Stimulated activated CD4-positive, alpha-beta T cell treated with anti-CD3 and anti-CD28 coated beads, Interleukin-12 subunit alpha, Interleukin-12 subunit beta, amount 100 ng/mL, for 48 hours (primary cell): Measurements from ENCODE around the gene KNDC1.

ENCODE experiments used
- DNase-seq, 3 donors: peaks; one replicate each; pipeline ENCODE4 v3.0.0-alpha.2; 2020; ENCODE audit warnings: low read depth in 2 of 3, low spot score in 1 of 3

The KNDC1 gene

GRCh38 chr10:133160826-133161471 lies 930 bp downstream of the KNDC1 start:
- no peak for DNase-seq

- DNase-seq = no peak
Measured at GRCh38 chr10:133161486-133162109, 1.6 kb downstream of the KNDC1 start.

DNA sequence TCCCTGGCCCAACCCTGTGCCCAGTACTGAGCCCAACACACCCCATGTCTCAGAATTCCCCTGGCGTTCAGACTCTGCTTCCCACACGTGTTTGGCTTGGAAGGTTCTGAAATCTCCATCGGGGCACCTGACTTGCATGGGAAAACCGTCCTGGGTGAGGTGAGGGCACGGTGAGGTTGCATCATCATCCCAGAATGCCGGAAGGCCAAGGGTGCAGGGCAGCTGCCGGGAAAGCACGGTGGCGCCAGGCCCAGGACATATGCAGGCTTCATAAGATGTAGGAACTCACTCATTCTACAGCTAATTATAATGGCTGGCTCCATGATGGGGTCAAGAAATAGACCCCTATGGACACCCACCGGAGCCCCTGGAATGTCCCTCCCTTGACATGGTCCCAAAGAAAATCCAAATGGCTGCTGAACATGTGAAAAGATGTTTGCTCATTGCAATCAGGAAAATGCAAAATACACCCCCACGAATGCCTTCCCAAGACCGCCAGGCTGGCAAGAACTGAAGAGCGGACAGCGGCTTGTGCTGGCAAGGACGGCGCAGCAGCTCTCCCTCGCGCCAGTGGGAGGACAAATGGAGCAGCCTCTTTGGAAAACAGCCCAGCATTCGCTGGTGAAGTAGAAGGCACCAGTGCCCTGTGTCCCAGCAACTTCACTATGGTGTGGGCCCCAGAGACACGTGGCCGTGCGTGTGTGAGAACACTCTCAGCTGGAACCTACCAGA lies 2.3 kb downstream of the KNDC1 start:
- DNase-seq = no peak

DNA sequence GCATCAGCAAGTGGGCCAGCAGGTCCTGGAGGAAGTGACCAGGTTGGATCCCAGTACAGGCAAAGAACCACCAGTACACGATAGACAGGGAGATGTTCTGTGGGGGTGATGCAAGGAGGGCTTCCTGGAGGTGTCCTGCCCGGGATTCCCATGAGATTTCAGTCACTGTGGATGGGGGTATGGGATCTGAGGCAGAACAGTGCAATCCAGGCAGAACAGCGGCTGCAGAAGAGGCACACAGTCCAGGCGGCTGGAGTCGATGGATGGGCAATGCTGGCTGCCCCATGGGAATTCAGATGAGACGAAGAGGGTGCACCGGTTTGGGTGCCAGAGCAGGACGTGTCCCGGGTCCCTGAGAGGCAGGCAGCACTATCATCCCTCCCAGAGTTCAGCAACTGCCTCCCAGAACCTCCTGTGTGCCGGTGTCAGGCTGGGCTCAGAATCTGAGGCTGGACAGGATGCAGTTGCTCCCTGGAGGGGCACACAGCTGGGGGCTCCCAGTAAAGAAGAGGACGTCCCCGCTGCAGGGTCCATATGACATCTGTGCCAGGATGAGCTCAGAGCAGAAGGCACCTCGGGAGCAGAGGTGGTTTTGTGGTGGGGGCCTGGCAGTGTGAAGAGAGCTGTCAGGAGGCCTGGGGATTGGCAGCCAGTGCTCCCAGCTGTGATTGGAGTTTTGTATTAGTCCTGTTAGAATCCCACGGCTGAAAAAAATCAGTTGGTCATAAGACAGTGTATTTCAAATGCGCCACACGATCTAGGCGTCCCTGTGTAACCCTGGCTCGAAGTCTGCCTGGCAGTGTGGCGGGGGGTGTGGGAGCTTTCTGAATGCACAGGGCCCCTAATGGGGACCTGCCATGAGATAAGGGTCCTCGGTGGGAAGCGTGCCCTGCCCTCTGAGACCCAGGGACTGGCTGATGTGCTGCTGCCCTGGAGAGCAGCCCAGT lies 3.2 kb downstream of the KNDC1 start:
- no peak for DNase-seq

DNA sequence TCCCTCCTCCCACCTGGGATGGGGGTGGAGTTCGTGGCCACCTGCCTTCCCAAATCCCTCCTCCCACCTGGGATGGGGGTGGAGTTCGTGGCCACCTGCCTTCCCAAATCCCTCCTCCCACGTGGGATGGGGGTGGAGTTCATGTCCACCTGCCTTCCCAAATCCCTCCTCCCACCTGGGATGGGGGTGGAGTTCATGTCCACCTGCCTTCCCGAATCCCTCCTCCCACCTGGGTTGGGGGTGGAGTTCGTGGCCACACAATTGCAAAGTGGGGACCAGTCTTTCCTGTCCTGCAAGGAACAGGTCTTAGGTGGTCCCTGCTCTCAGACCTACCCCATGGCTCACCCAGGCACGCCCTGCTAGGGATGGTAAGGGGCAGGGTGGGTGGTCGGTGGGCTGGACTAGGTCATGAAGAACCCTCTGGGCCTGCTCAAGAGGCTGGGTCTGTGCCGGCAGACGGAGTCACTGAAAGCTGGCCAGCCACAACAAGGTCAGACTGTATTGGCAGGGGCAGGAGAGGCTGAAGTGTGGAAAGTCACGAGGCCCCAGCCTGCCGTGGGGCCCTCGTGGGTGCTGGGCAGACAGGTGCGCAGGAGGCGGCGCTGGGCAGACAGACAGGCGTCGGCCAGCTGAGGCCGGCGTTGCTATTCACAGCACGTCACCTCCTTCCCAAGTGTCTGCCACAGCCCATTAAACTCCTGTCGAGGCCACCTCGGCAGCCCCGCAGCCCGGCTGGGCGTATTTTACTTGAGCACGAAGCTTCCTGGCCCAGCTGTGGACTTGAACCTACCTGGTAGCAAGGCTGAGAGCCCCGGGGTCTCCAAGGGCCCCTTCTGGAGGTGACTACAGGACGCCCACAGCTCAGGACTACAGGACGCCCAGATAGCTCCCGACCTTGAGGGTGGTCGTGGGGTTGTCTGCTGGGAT lies 4.1 kb downstream of the KNDC1 start:
- no peak for DNase-seq

- DNase-seq = no peak
Measured at GRCh38 chr10:133164816-133165555, 5.0 kb downstream of the KNDC1 start.

GRCh38 chr10:133165556-133166503 lies 5.8 kb downstream of the KNDC1 start:
- DNase-seq = no peak

GRCh38 chr10:133166504-133166827 lies 6.4 kb downstream of the KNDC1 start:
- no peak for DNase-seq

- DNase-seq = no peak
Measured at GRCh38 chr10:133166828-133167692, 7.0 kb downstream of the KNDC1 start.

- DNase-seq = no peak
Measured at GRCh38 chr10:133167693-133168616, 7.9 kb downstream of the KNDC1 start.

DNA sequence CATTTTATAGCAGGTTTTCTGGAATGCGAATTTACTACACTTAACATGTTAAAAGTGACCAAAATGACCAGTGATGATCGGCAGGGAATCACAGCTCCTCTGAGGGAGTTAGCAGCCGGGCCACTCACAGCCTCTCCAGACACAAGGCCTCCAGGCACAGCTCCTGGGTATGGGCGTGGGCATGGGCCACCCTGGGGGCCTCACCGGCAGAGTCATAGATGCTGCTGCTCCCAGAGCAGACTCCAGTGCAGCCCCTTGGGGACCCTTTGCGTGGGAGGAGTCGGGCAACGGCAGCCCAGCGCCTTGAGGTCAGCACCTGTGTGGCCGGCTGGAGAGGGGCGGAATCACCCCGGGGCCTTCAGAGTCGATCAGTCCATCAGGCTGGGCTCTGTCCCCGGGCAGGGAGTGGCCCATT lies 8.6 kb downstream of the KNDC1 start:
- no peak for DNase-seq

DNA sequence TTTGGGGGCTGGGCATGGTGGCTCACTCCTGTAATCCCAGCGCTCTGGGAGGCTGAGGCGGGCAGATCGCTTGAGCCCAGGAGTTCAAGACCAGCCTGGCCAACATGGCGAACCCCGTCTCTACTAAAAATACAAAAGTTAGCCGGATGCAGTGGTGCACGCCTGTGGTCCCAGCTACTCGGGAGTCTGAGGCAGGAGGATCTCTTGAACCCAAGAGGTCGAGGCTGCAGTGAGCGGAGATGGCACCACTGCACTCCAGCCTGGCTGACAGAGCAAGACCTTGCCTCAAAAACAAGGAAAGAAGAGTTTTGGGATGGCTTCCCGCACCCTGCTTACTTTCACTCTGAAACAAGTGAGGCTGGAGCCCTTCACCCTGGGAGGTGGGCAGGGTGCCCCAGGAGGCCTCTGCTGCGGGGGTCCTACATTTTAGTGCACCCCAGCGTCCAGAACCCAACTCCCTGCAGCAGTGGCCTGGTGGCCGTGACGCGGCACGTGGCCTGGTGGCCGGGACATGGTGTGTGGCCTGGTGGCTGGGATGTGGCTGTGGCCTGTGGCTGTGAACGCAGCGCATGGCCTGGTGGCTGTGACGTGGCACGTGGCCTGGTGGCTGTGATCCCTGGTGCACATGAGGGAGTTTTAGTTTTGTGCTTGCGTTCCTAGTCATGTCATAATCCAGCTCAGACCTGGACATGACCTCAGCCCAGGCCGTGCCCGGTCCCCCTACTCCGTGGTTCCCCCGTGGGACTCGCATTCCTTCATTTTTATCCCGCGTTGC lies 9.3 kb downstream of the KNDC1 start:
- DNase-seq = no peak

DNA sequence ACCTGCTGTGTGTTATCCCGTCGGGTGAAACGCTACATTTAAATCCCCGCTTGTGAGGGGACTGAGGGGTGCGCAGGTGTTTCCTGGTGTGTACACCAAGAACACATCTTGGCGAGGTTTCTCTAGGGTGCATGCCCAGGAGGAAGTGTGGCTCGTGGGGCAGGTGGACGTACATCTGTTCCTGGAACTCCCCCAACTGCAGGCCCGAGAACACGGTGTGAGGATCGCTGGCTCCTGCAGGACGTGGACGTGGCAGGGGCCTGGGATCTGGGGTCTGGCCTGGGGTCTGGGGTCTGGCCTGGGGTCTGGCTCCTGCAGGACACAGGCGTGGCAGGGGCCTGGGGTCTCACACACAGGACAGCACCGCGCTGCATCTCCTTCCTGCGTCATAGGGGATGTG lies 10.1 kb downstream of the KNDC1 start:
- DNase-seq = no peak

GRCh38 chr10:133173860-133174640 lies 14.0 kb downstream of the KNDC1 start:
- DNase-seq = no peak

GRCh38 chr10:133174689-133175263 lies 14.8 kb downstream of the KNDC1 start:
- DNase-seq = no peak
